SHP77 treated with DMSO at 0.1 percent for 48 hours (cell line): ENCODE results near the gene RPS6KA6.
"Not testable (repeated sequence)": the region's sequence is repeated elsewhere in the genome, so short reads cannot be mapped to it uniquely, and the experiment has no call there.

Experiments used
- DNase-seq: peaks from one replicate; lab custom pipeline; 2025; lab: John Stamatoyannopoulos, UW

Gene RPS6KA6

DNA sequence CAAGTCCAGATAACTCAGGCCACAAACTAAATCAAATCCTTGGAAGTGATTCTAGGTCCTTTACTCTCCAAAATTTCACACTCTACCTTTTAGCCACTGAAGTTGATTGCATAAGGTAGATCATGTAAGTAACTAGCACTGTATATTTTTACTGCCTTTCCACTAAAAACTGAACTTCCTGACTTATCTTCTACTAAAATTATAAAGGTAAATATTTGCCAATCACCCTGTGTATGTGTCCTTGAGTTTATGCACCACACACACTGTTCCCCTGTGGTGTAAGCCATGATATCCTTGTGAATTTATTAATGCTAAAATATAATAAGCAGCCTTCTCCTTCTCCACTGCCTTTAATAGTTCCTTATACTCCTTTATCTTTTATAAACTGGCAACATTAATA is 25.6 kb downstream of the RPS6KA6 start:
- no peak for DNase-seq

DNA sequence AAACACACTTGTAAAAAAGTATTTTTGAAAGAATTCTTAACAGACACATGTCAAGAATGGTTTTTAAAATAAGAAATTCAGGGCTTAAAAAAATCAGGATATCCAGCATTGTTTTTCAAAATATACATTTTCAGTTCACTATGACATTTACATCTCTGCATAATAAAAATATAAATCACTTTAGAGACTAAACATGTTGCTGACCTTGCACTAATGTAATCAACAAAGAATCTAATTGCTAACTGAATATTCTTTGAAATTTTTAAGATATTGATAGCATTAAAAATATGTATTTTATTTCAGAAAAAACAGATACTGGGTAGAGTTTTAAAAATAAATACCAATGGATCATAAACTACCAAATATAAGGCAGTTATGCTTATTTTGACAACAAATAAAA is 26.4 kb downstream of the RPS6KA6 start:
- DNase-seq: no peak

DNA sequence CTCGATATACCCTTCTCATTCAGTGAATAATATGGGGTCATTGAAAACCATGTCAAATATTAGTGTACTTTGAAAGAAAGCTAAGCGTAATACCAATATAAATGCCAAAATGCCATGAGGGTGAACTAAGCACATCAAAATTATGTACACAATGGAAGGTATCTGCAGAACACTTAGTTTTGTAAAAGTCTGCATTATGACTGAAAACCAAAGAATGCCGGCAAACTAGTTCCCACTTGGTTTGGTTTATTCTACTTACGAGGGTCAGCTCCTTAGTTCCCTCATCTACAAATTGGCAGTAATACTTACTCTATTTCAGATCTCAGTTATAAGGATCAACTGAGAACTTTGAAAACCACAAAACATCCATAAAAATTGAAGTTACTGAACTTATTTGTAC is 27.3 kb downstream of the RPS6KA6 start:
- no peak for DNase-seq

DNA sequence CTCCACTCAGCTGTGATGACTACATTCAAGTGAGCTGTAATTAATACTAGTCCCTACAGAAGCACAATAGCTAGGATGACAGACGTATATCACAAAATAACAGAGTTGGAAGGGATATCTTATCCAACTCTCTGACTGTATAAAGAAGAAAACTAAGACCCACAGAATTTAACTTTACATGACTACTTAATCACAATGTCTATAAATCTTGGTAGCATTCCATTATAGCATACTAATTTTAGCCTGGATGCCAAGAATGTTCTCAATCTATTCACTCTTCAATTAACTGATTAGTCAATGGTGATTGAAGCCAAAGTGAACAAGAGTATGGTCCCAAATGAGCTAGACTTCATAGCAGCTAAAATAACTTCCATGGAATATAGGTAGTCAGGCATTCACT is 31.2 kb downstream of the RPS6KA6 start:
- DNase-seq: no peak

DNA sequence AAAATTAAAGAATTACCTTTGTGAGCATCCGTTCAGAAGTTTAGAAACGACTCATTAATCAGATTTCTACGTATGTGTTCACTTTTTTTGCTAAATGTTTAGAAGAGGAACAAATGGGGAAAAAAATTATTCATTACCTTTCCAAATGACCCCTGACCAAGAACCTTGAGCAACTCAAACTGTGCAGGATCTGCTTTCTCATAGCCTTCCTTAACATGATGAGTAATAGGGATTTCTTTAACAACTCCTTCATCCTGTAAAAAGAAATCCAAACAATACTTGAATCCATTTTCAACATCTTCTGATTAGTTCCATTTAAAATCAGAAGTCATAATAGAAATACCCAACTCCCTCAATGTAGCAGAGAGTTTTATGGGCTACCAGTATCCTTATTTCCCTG is 32.1 kb downstream of the RPS6KA6 start:
- DNase-seq: no peak

DNA sequence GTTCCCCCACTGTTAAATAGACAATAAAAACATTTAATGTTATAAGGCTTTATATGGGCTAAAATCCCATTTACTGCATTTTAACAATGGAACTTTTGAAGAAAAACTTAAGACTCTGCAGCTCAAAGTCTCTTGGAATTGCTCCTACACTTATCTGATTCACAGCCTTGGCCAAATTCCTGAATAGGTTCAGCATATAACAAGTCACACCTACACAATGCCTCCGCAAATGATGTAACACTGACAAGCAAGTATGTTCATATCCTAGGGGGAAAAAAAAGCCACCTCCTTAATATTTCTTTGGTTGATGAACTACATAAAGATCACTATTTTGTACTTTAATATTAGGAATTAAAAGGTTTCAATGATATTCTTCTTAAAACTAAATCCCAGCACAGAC is 34.5 kb downstream of the RPS6KA6 start:
- no peak for DNase-seq

DNA sequence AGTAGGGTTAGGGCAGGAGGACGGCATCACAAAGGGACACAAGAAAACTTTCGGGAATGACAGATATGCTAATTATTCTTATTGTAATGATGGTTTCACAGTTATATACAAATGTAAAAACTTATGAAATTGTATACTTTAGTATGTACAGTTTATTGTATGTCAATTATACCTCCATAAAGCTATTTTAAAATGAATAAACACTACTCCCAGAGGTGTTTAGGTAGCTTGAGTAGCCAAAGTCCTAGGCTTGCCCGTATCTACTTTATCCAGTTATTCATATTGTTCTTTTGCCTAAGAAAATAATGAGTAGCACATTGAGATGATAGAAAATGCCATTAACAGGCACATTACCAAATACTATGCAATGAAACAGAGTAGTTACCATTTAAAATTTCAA is 43.0 kb downstream of the RPS6KA6 start:
- no peak for DNase-seq

DNA sequence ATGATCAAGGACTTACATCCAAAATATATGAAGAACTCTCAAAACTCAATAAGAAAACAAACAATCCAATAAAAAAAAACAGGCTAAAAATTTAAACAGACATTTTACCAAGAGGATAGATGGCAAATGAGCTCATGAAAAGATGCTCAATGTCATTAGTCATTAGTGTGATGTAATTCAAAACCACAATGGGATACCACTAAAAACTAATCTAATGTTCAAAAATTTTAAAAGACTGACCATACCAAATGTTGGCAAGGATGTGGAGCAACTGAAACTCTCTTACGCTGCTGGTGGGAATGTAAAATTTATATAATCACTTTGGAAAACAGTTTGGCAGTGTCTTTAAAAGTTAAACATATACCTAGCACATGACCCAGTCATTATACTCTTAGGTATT is 43.7 kb downstream of the RPS6KA6 start:
- no peak for DNase-seq

DNA sequence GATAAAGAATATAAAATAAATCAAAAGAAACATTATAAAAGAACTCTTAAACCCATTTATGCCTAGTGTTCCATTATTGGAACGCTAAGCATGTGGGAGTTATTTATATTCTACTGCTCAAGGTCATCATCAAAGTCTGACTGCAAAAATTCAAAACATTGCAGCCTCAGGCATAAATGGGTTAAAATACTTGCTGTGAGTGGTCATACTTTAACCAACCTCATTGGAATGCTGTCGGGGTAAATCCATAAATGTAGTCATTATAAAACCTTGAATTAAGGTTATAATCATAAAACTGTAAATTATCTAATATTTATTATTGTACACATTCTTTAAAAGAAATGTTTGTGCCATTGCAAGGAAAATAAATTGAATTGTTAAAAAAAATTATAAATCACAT is 55.0 kb downstream of the RPS6KA6 start:
- no peak for DNase-seq

DNA sequence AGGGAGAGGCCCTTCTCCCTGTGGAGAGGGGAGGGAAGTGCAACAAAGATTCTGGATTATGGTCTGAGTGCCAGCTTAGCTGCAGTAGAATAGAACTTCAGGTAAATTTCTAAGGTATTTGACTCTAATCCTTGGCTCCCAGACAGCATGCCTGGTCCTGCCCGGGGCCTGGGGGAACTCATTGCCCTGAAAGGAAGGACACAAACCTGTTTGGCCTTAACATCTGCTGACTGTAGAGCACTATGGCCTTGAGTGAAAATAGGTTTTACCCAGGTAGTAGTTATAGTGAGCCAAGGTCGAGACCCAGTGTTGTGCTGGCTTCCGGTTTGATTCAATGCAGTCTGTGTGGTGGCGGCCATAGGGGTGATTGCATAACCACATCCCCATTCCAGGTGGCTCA is 64.4 kb downstream of the RPS6KA6 start:
- DNase-seq: no peak

DNA sequence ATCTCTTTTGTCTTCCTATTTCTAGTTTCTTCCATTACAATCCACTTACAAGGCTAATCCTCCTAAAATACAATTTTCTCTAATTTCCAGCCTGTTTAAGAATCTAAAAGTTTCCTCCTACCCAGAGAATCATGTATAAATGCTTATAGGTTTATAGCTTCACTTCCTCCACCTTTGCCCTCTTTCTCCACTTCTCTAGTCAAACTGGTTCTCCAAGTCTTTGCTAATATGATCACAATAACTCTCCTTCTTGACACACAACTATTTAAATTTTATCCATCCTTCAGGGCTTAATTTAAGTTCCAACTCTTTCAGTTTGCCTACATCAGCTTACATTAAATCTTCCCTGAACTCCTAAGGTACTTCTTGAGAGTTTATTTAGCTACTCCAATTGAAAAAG is 69.2 kb downstream of the RPS6KA6 start:
- no peak for DNase-seq

DNA sequence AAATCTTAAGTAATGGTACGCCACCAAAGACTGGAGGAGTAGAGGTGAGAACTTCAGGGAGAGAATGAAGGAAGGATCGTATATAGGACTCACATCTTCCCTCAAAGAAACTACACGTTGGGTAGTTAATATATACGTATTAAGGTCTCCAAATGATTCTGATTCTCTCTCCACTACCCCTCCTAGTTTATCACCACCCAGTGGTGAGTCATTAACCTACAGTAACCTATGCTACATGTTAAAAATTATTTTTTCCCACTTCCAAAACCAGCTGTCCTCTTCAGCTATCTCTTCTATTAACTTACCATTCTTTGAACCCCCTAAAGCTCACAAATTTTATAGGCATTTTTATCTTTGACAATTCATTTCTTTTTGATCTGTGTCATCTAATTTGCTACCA is 69.7 kb downstream of the RPS6KA6 start:
- DNase-seq: no peak

DNA sequence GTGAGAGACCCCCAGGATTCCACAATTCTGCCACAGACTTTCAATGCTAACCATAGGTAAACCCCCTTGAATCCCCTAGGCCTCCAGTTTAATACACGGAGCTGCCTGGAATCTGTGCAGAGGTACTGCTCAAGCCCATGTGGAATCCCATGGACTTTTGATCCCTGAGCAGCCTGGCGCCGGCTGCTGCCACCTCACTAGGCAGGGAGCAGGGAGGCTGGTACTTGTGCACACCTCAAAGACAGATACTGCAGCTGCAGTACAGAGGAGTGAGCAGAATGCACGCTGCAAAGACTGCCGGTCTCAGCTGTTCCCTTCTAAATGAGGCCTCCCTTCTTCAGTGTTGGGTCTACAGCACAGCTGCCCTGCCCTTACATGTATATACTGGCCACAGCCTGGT is 79.4 kb downstream of the RPS6KA6 start:
- DNase-seq: no peak

DNA sequence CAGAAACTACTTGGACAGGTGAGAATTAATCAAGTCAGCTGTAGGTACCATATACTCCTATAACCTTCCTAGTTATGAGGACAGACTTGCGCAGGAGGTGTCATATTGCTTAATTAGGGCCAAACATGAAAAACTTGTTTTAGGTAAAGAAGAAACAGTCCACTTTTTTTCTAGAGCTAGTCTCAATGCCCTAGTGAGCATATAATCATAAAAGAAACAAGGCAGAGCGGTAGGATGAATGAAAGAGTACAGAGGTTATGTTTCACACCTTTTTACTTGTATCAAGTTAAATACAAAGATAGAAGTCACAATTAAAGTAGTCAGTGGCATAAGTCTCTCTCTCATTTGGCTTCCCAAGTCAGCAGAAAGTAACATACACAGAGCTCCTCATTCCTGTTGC is 88.9 kb downstream of the RPS6KA6 start:
- DNase-seq: no peak

DNA sequence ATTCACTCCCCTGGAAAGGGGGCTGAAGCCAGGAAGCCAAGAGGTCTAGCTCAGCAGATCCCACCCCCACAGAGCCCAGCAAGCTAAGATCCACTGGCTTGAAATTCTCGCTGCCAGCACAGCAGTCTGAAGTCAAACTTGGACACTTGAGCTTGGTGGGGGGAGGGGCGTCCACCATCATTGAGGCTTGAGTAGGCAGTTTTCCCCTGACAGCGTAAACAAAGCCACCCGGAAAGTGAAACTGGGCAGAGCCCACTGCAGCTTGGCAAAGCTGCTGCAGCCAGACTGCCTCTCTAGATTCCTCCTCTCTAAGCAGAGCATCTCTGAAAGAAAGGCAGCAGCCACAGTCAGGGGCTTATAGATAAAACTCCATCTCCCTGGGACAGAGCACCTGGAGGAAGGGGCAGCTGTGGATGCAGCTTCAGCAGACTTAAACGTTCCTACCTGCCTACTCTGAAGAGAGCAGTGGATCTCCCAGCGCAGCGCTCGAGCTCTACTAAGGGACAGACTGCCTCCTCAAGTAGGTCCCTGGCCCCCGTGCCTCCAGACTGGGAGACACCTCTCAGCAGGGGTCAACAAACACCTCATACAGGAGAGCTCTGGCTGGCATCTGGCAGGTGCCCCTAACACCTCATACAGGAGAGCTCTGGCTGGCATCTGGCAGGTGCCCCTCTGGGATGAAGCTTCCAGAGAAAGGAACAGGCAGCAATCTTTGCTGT is 108.4 kb downstream of the RPS6KA6 start:
- DNase-seq: not testable (repeated sequence)

DNA sequence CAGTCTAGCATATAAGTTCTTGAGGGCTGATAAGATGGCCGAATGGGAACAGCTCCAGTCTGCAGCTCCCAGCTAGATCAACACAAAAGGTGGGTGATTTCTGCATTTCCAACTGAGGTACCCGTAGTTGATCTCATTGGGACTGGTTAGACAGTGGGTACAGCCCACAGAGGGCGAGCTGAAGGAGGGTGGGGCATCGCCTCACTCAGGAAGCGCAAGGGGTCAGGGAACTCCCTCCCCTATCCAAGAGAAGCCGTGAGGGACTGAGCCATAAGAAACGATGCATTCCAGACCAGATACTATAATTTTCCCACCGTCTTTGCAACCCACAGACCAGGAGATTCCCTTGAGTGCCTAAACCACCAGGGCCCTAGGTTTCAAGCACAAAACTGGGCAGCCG is 109.0 kb downstream of the RPS6KA6 start:
- no peak for DNase-seq

DNA sequence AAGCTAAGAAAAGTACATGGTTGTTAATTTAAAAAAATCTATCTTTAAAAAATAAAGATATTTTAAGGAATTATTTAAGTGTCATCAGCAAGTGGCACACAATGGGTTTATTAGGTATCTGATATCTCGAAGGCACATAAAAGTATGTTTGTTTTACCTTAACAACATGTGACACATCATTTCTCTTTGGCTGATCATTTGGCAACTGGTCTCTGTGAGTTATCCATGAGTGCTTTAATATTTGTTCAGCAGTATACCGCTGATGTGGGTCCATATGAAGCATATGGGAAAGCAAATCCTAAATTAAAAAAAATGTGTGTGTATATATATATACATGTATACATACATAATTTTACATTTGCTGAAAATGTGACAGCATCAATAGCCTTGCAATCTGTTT is 123.2 kb downstream of the RPS6KA6 start:
- DNase-seq: no peak

DNA sequence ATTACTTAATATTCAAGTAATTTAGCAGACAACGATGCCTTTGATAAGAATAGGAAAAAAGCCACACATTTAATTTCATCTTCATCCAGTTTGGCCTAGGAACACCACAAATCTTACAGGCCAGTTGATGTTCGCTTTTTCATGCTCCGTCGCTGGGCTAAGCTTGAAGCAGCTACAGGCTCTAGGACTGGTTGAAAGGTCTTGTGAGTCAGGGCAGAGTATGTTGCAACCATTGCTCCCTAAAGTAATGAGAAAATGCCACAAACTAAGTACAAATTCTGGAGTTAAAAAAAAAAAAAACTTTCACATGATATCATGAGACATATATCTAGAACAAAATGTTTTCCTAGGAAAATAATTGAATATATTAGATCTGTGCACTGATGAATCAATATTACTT is 123.8 kb downstream of the RPS6KA6 start:
- DNase-seq: no peak

DNA sequence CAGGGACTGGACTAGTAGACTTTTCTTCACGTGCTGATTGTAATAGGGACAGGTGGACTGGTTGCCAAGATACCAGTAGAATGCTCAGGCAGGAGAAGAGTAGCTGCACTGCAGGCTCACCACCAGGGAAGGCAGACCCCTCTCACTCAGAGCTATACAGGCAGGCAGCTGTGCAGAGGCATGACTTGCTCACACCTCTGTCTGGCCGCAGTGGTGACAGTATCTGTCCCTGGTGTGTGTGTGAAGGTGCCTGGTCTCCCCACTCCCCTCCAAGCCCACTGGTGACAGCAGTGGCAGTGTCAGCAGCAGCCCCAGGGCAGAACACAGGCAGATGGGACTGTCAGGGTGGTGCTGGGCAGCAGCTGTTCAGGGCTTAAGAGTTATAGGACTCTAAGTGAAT is 140.7 kb downstream of the RPS6KA6 start:
- peak; percentile 11 for DNase-seq

DNA sequence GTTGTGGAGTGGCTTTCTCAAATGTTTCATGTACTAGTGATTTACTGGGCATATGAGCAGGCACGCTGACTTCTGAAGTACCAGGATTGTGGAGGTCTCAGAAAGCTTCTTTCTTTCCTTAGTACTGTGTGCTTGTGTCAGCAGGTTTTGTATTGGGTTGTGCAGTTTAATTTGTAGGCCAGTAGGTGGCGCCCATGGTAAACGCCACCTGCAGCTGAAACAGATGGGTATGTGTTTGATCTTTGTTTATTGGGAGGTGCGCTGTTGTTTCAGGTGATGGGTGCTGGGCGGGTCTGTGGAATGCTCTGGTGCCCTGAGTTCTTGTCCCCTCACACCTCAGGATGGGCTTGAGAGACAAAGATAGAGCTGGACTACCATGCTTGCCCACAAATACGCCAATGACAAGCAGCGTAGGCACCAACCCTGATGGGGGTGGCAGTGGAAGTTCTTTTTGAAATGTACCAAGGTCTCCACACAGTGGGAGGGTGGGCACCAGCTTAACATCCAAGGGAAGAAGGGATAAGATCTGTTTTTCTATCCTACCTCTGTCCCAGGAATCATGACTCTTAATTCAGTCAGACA is 141.5 kb downstream of the RPS6KA6 start:
- peak; percentile 6 for DNase-seq

DNA sequence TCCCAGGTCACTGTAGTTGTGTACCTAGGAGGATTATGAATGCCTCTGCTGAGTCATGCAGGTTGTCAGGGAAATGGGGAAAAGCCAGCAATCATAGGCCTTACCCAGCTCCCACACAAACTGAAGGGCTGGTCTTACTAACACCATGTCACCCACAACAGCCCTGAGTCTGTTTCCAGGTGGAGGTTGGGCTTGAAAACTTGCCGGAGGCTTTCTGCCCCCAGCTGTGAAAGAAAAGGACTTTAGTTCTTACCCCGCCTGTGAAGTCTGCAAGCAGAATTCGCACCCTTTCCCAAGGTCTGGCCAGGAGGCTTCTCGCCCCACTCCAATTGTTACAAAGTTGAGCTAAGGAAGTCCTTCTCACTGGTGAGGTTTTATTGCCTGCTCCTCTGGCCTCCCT is 143.9 kb downstream of the RPS6KA6 start:
- DNase-seq: no peak
